ENCODE results near the gene SLCO4A1. TPM values are rescaled to one million over a fixed set of nuclear protein-coding genes. Genes with fewer than 3 reads are reported as not detected.

SLCO4A1 gene
- total and polyA plus RNA-seq, 9 of the 15 experiments (the other 6 are each of a cell fraction or from before 2014, with no cell fraction given), result 1.6 to 21.9 (median 12.8) TPM

DNA sequence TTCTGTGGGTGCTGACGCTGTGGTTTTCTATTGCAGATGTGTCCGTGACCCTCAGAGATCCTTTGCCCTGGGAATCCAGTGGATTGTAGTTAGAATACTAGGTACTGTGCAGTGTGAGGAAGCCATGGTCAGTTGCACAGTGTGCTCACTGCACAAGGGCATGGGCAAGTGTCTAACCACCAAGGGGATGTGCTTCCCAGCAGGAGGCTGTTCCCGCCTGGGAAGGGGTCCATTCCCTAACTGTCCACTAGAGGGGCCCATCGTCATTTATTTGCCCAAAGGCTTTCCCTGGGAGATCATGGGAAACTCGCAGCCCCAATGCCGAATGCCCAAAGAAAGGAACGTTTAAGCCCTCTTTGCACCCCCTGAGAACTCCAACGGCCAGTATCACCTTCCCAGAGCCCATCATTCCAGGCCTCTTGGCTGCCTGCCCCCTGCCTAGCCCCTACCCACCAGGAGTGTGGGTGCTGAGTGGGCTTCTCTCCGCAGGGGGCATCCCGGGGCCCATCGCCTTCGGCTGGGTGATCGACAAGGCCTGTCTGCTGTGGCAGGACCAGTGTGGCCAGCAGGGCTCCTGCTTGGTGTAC, 26.2 kb downstream of the SLCO4A1 start (continued):
- TF ChIP-seq, protein P1, sequence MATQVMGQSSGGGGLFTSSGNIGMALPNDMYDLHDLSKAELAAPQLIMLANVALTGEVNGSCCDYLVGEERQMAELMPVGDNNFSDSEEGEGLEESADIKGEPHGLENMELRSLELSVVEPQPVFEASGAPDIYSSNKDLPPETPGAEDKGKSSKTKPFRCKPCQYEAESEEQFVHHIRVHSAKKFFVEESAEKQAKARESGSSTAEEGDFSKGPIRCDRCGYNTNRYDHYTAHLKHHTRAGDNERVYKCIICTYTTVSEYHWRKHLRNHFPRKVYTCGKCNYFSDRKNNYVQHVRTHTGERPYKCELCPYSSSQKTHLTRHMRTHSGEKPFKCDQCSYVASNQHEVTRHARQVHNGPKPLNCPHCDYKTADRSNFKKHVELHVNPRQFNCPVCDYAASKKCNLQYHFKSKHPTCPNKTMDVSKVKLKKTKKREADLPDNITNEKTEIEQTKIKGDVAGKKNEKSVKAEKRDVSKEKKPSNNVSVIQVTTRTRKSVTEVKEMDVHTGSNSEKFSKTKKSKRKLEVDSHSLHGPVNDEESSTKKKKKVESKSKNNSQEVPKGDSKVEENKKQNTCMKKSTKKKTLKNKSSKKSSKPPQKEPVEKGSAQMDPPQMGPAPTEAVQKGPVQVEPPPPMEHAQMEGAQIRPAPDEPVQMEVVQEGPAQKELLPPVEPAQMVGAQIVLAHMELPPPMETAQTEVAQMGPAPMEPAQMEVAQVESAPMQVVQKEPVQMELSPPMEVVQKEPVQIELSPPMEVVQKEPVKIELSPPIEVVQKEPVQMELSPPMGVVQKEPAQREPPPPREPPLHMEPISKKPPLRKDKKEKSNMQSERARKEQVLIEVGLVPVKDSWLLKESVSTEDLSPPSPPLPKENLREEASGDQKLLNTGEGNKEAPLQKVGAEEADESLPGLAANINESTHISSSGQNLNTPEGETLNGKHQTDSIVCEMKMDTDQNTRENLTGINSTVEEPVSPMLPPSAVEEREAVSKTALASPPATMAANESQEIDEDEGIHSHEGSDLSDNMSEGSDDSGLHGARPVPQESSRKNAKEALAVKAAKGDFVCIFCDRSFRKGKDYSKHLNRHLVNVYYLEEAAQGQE (IDR thresholded peaks at IDR 0.05; ENCODE audit: borderline replicate concordance), result peak; percentile 89
- TF ChIP-seq, protein P1 (CRISPR knock-in tag; IDR thresholded peaks at IDR 0.05; ENCODE audit: low read depth), result no peak
- no peak for TF ChIP-seq HDAC1 (IDR thresholded peaks at IDR 0.05)
- TF ChIP-seq JUND (IDR thresholded peaks at IDR 0.05; ENCODE audit: borderline replicate concordance, low read depth, low read length), result 0 out of 2 replicates have a peak, but pooled peaks have one; percentile 13
- no peak for TF ChIP-seq JUND (tag; IDR thresholded peaks at IDR 0.05; ENCODE audit: borderline replicate concordance, low read depth, low read length)
- TF ChIP-seq, protein P2, sequence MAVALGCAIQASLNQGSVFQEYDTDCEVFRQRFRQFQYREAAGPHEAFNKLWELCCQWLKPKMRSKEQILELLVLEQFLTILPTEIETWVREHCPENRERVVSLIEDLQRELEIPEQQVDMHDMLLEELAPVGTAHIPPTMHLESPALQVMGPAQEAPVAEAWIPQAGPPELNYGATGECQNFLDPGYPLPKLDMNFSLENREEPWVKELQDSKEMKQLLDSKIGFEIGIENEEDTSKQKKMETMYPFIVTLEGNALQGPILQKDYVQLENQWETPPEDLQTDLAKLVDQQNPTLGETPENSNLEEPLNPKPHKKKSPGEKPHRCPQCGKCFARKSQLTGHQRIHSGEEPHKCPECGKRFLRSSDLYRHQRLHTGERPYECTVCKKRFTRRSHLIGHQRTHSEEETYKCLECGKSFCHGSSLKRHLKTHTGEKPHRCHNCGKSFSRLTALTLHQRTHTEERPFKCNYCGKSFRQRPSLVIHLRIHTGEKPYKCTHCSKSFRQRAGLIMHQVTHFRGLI (CRISPR knock-in tag; IDR thresholded peaks at IDR 0.05), result no peak
- TF ChIP-seq, protein P3, sequence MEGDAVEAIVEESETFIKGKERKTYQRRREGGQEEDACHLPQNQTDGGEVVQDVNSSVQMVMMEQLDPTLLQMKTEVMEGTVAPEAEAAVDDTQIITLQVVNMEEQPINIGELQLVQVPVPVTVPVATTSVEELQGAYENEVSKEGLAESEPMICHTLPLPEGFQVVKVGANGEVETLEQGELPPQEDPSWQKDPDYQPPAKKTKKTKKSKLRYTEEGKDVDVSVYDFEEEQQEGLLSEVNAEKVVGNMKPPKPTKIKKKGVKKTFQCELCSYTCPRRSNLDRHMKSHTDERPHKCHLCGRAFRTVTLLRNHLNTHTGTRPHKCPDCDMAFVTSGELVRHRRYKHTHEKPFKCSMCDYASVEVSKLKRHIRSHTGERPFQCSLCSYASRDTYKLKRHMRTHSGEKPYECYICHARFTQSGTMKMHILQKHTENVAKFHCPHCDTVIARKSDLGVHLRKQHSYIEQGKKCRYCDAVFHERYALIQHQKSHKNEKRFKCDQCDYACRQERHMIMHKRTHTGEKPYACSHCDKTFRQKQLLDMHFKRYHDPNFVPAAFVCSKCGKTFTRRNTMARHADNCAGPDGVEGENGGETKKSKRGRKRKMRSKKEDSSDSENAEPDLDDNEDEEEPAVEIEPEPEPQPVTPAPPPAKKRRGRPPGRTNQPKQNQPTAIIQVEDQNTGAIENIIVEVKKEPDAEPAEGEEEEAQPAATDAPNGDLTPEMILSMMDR (IDR thresholded peaks at IDR 0.05 in 2 of 3, conservative IDR thresholded peaks at IDR 0.05 in 1 of 3; ENCODE audit: insufficient read depth in 2 of 3, low read depth in 1 of 3, low read length in 3 of 3), result peak; percentile 88 to 95 (median 93)
- no peak for TF ChIP-seq KHSRP (IDR thresholded peaks at IDR 0.05)
- TF ChIP-seq CBFB (CRISPR knock-in tag; IDR thresholded peaks at IDR 0.05), result 0 out of 2 replicates have a peak, but pooled peaks have one; percentile 36
- peak; percentile 22; the same call in 1 of the 2 replicates for TF ChIP-seq CTBP1 (IDR thresholded peaks at IDR 0.05; ENCODE audit: borderline replicate concordance)
- TF ChIP-seq STAG1 (CRISPR knock-in tag; IDR thresholded peaks at IDR 0.05; ENCODE audit: borderline replicate concordance), result peak; percentile 76; the same call in 1 of the 2 replicates

All from K562 (cell line).